ENCODE results near the gene NXPH1.

The NXPH1 gene

GRCh38 chr7:8597565-8597964 lies 164.2 kb downstream of the NXPH1 start:
- DNase-seq (ENCODE audit: low read depth in 2 of 2) = no peak

GRCh38 chr7:8601121-8601520 lies 167.7 kb downstream of the NXPH1 start:
- DNase-seq (ENCODE audit: low read depth in 2 of 2) = no peak

GRCh38 chr7:8605221-8605620 lies 171.8 kb downstream of the NXPH1 start:
- no peak for DNase-seq (ENCODE audit: low read depth in 2 of 2)

- no peak for DNase-seq (ENCODE audit: low read depth in 2 of 2)
Observed at GRCh38 chr7:8612584-8612983, 179.2 kb downstream of the NXPH1 start.

GRCh38 chr7:8613191-8613590 lies 179.8 kb downstream of the NXPH1 start:
- no peak for DNase-seq (ENCODE audit: low read depth in 2 of 2)

GRCh38 chr7:8615019-8615418 lies 181.6 kb downstream of the NXPH1 start:
- no peak for DNase-seq (ENCODE audit: low read depth in 2 of 2)

GRCh38 chr7:8618441-8619070 lies 185.1 kb downstream of the NXPH1 start:
- no peak for DNase-seq (ENCODE audit: low read depth in 2 of 2)

- no peak for DNase-seq (ENCODE audit: low read depth in 2 of 2)
Observed at GRCh38 chr7:8620169-8620568, 186.8 kb downstream of the NXPH1 start.

GRCh38 chr7:8625612-8626011 lies 192.2 kb downstream of the NXPH1 start:
- no peak for DNase-seq (ENCODE audit: low read depth in 2 of 2)

- no peak for DNase-seq (ENCODE audit: low read depth in 2 of 2)
Observed at GRCh38 chr7:8627325-8627724, 193.9 kb downstream of the NXPH1 start.

GRCh38 chr7:8628656-8629055 lies 195.2 kb downstream of the NXPH1 start:
- DNase-seq (ENCODE audit: low read depth in 2 of 2) = no peak

- no peak for DNase-seq (ENCODE audit: low read depth in 2 of 2)
Observed at GRCh38 chr7:8629504-8629903, 196.1 kb downstream of the NXPH1 start.

- no peak for DNase-seq (ENCODE audit: low read depth in 2 of 2)
Observed at GRCh38 chr7:8637322-8637721, 203.9 kb downstream of the NXPH1 start.

- DNase-seq (ENCODE audit: low read depth in 2 of 2) = no peak
Observed at GRCh38 chr7:8638076-8638475, 204.7 kb downstream of the NXPH1 start.

- no peak for DNase-seq (ENCODE audit: low read depth in 2 of 2)
Observed at GRCh38 chr7:8639668-8640067, 206.3 kb downstream of the NXPH1 start.

- DNase-seq (ENCODE audit: low read depth in 2 of 2) = no peak
Observed at GRCh38 chr7:8640671-8641070, 207.3 kb downstream of the NXPH1 start.

GRCh38 chr7:8668627-8669500 lies 235.5 kb downstream of the NXPH1 start:
- no peak for DNase-seq (ENCODE audit: low read depth in 2 of 2)

- no peak for DNase-seq (ENCODE audit: low read depth in 2 of 2)
Observed at GRCh38 chr7:8669501-8669851, 236.1 kb downstream of the NXPH1 start.

GRCh38 chr7:8684426-8684825 lies 251.0 kb downstream of the NXPH1 start:
- DNase-seq (ENCODE audit: low read depth in 2 of 2) = no peak

- DNase-seq (ENCODE audit: low read depth in 2 of 2) = no peak
Observed at GRCh38 chr7:8699875-8700624, 266.6 kb downstream of the NXPH1 start.

- DNase-seq (ENCODE audit: low read depth in 2 of 2) = no peak
Observed at GRCh38 chr7:8702807-8703206, 269.4 kb downstream of the NXPH1 start.

- no peak for DNase-seq (ENCODE audit: low read depth in 2 of 2)
Observed at GRCh38 chr7:8710124-8710523, 276.7 kb downstream of the NXPH1 start.

- DNase-seq (ENCODE audit: low read depth in 2 of 2) = no peak
Observed at GRCh38 chr7:8714791-8715190, 281.4 kb downstream of the NXPH1 start.
